Epithelial cell of esophagus (primary cell): ENCODE data around the gene NTM.

ENCODE experiments used
- DNase-seq: peaks from one replicate; pipeline ENCODE4 v3.0.0; 2010; ENCODE audit warnings: low read depth
- H3K4me3 ChIP-seq: 2 replicates; pipeline ENCODE4 v1.5.1; 2011; ENCODE audit warnings: mild to moderate bottlenecking, low read length, control low read depth
- TF ChIP-seq, protein P1 (sequence below): IDR thresholded peaks from 2 replicates; pipeline ENCODE4 v1.5.1; 2011; ENCODE audit warnings: low read depth, mild to moderate bottlenecking, low read length, control low read depth, inconsistent platforms; ENCODE audit not compliant: insufficient read depth; ENCODE audit errors: missing control alignments

NTM gene

DNA sequence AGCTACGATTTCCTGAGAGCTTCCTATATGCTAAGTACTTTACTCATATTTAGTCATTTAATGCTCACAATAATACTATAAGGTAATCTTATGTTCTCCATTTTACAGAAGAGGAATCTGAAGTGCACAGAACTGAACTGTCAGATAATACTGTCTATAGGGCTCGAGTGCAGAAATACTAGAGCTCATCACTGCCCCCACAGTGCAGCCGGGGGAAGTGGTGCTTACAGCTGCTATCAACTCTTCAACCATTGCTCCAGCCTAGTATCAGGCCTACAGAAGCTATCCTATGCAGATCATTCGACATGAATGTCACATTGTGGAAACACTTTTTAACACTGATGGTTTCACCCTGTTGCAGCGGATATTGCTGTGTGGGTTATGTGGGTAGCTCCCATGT lies 929.9 kb downstream of the NTM start:
- peak; percentile 26 for DNase-seq
- H3K4me3 ChIP-seq = no peak overlapping the region
- TF ChIP-seq, protein P1, sequence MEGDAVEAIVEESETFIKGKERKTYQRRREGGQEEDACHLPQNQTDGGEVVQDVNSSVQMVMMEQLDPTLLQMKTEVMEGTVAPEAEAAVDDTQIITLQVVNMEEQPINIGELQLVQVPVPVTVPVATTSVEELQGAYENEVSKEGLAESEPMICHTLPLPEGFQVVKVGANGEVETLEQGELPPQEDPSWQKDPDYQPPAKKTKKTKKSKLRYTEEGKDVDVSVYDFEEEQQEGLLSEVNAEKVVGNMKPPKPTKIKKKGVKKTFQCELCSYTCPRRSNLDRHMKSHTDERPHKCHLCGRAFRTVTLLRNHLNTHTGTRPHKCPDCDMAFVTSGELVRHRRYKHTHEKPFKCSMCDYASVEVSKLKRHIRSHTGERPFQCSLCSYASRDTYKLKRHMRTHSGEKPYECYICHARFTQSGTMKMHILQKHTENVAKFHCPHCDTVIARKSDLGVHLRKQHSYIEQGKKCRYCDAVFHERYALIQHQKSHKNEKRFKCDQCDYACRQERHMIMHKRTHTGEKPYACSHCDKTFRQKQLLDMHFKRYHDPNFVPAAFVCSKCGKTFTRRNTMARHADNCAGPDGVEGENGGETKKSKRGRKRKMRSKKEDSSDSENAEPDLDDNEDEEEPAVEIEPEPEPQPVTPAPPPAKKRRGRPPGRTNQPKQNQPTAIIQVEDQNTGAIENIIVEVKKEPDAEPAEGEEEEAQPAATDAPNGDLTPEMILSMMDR = peak; percentile 25

- H3K4me3 ChIP-seq = no peak overlapping the region
- DNase-seq = no peak
- TF ChIP-seq, protein P1 = no peak
Observed at GRCh38 chr11:132301465-132301864, 931.0 kb downstream of the NTM start.

GRCh38 chr11:132301900-132302299 lies 931.5 kb downstream of the NTM start:
- H3K4me3 ChIP-seq = no peak overlapping the region
- DNase-seq = no peak
- TF ChIP-seq, protein P1 = no peak

DNA sequence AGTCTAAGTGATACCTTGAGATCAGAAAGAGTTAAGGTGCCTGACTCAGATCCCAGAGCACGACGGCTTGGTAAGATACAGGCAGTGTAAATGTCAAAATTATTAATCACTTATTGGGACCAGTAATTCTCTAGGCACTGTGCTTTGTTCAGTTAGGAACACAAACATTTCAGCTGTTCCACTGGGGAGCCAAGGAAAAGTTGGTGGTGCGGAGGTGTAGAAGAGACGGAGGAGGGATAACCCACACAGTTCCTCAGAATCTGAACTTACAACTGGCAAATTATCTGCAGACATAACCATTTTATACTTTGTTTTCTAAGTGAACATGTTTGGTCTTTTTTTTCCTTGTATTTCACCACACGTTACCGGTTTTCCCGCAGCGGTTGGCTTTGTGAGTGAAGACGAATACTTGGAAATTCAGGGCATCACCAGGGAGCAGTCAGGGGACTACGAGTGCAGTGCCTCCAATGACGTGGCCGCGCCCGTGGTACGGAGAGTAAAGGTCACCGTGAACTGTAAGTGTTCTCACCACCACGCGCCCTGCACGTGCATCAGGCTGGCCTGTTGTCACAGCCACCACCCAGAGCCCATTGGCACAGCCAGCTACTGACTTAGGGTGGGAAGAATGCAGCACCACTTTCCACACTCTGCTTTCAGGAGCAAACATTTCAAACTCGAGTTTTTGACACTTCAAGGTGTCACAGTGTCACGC lies 937.0 kb downstream of the NTM start:
- TF ChIP-seq, protein P1 = no peak
- H3K4me3 ChIP-seq = no peak overlapping the region
- DNase-seq = no peak

DNA sequence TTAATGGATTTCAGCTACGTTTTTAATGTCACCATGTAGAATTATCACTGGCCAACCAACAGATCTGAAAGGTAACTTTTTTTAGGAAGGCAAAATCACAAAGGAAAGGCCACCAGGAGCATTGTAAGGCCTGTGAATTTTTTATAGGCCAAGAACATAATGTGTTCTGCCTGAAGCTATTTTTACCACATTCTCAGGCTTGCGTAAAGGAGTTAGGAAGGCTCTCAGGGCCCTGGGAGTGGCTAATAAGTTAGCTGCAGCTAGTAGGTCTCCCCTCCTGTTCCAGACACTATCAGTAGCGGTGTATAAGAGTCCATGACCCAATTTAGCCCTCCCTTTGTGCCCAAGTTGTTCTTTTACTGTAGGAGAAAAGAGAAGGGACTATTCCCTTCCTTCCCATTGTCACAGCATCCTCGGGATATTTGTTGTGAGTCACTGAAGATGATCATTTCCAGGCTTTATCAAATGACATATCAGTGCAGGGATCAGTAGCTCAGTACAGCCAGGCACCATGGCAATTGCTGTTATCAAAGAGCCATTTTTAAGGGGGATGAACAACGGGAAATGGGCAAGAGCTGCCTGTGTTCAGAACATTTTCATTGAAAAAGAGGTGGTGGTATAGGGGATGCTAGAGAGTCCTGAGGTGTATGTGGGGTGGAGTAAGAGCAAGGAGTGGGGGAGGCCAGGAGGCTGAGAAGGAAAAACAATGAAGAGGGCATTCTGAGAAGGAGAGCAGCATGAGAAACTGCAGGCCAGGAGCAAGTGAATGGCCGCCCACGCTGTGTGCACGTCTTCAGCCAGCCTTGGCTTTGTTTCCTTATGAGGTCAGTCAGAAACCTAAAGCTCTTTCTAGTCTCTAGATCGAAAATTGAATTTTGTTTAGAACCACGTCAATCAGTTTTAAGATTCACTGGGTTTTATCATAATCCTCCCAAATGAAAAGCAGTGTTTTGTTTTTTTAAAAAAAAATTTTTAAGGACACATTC lies 940.3 kb downstream of the NTM start:
- DNase-seq = no peak
- TF ChIP-seq, protein P1 = no peak
- H3K4me3 ChIP-seq = no peak overlapping the region

GRCh38 chr11:132311703-132312102 lies 941.3 kb downstream of the NTM start:
- TF ChIP-seq, protein P1 = no peak
- no peak overlapping the region for H3K4me3 ChIP-seq
- no peak for DNase-seq
